ENCODE measurements around the gene PRELP. TPM values are rescaled to one million over a fixed set of nuclear protein-coding genes. Genes with fewer than 3 reads are reported as not detected.

PRELP gene
- total RNA-seq, 4 donors from 2014 or later = 15.4 to 35.2 (median 23.3) TPM

DNA sequence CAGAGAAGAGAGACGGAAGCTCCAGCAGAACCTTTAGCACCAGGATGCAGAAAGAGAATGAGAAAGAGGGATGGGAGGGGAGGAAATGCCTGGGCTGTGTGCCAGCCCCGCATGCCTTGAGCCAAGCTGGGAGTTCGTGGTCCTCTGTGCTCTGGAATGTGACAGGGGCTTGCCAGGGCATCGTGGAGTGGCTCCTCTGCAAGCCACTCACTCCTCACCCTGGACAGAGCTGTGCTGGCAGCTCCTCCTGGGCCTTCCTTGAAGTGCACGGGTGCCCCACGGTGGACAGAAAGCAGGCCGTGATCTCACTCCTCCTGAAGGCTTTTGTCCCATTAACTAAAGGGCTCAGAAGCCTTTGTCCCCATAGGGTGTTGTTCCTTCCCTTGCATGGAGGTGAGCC is 34.8 kb upstream of the PRELP start:
- Histone ChIP-seq H3K4me1 (peaks cover 17 to 29% (median 19%) of the 10 kb centered on the region in 4 donors), H3K4me3 (no peak overlapping the region), H3K27me3 (no peaks in the 10 kb centered on the region), H3K36me3 (no peaks in the 10 kb centered on the region), H3K27ac (peak overlapping the region; percentile 24 to 47 (median 26)), H3K9me3 (peaks cover 4 to 5% of the 10 kb centered on the region in 2 donors)
- TF ChIP-seq, protein P1, sequence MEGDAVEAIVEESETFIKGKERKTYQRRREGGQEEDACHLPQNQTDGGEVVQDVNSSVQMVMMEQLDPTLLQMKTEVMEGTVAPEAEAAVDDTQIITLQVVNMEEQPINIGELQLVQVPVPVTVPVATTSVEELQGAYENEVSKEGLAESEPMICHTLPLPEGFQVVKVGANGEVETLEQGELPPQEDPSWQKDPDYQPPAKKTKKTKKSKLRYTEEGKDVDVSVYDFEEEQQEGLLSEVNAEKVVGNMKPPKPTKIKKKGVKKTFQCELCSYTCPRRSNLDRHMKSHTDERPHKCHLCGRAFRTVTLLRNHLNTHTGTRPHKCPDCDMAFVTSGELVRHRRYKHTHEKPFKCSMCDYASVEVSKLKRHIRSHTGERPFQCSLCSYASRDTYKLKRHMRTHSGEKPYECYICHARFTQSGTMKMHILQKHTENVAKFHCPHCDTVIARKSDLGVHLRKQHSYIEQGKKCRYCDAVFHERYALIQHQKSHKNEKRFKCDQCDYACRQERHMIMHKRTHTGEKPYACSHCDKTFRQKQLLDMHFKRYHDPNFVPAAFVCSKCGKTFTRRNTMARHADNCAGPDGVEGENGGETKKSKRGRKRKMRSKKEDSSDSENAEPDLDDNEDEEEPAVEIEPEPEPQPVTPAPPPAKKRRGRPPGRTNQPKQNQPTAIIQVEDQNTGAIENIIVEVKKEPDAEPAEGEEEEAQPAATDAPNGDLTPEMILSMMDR (IDR thresholded peaks at IDR 0.05) = peak; percentile 61 to 78 (median 71)
- no peak for TF ChIP-seq POLR2A (IDR thresholded peaks at IDR 0.05)
- TF ChIP-seq POLR2AphosphoS5 (IDR thresholded peaks at IDR 0.05) = peak in 1 of 3 donors; percentile 24
- TF ChIP-seq EP300 (IDR thresholded peaks at IDR 0.05; ENCODE audit: low read depth) = no peak
- in situ Hi-C loops (cut with MboI; ENCODE audit: low pct_ligation_motif_present in 1 of 4, low pct_unique_long_range_greater_than_20kb in 1 of 4, low sequenced_read_pairs in 3 of 4) = loop anchor here in 3 of 4 donors (5.0 to 25.0 kb wide), 4 partner anchors 96 to 178 kb away; no protein-coding TSS in a partner anchor
- peak; percentile 83 for DNase-seq
- intact Hi-C loops (cut with DNase I; ENCODE audit: low total_unique reads) = loop anchor here (2.0 to 5.0 kb wide), 2 partner anchors 47 to 100 kb away; no protein-coding TSS in a partner anchor
- 18% methylated on average over 7 of the region's 7 CpGs; no CpG with 5 or more reads in 1 of the 2 donors for WGBS, 2 donors (ENCODE audit: low coverage in 1 of 2)

DNA sequence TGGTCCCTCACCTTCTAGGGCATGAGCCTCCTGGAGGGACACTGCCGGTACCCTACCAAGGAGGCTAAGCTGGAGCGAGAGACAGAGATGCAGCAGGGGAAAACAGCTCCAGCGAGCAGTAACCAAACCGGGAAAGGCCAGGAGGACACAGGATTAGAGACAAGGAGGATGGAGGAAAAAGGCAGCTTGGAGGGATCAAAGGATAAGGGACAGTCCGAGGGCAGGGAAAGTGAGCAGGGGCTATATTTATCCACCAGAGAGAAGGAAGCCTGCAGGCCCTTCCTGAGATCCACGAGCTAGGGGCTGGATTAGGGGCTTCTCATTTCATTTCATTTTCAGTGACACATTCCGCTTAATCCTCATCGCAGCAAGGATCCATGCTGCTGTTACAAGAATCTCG is 33.8 kb upstream of the PRELP start:
- Histone ChIP-seq H3K9me3 (peaks cover 4 to 5% of the 10 kb centered on the region in 2 donors), H3K36me3 (no peaks in the 10 kb centered on the region), H3K27ac (peak overlapping the region; percentile 25 to 47 (median 36)), H3K4me1 (peaks cover 17 to 29% (median 19%) of the 10 kb centered on the region in 4 donors), H3K27me3 (no peaks in the 10 kb centered on the region), H3K4me3 (no peak overlapping the region)
- WGBS, 2 donors (ENCODE audit: low coverage in 1 of 2) = 81 to 87% methylated on average over 5 to 9 of the region's 9 CpGs
- intact Hi-C loops (cut with DNase I; ENCODE audit: low total_unique reads) (loop anchor here (2.0 to 5.0 kb wide), 2 partner anchors 46 to 101 kb away; no protein-coding TSS in a partner anchor), in situ Hi-C loops (cut with MboI; ENCODE audit: low pct_ligation_motif_present in 1 of 4, low pct_unique_long_range_greater_than_20kb in 1 of 4, low sequenced_read_pairs in 3 of 4) (loop anchor here in 3 of 4 donors (5.0 to 25.0 kb wide), 4 partner anchors 97 to 179 kb away; no protein-coding TSS in a partner anchor)
- TF ChIP-seq EP300 (IDR thresholded peaks at IDR 0.05; ENCODE audit: low read depth) (no peak), POLR2AphosphoS5 (IDR thresholded peaks at IDR 0.05) (no peak), POLR2A (IDR thresholded peaks at IDR 0.05) (no peak)
- TF ChIP-seq, protein P1 (IDR thresholded peaks at IDR 0.05) = no peak
- DNase-seq = no peak

DNA sequence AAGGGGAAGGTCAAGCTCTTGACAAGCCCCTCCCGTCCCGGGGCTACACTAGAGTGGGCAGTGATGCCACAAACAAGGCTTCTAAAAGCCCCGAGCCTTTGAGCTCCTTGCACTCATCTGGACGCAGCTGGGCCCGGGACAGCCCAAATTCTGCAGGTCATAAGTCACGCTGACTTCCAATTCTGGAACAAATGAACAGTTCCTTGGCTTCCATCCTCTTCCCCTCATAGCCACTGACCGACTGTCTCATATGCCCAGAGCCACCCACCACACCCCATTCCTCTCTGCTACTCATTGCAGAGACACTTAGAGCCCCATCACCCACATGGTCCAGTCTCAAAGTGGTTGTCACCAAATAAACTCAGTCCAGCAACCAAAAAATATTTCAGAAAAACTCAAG is 32.8 kb upstream of the PRELP start:
- H3K27me3 ChIP-seq = no peaks in the 10 kb centered on the region
- 57 to 72% methylated on average over 4 to 7 of the region's 7 CpGs for WGBS, 2 donors (ENCODE audit: low coverage in 1 of 2)
- DNase-seq = no peak
- no peaks in the 10 kb centered on the region for H3K36me3 ChIP-seq
- H3K9me3 ChIP-seq = peaks cover 4 to 5% of the 10 kb centered on the region in 2 donors
- TF ChIP-seq EP300 (IDR thresholded peaks at IDR 0.05; ENCODE audit: low read depth) (no peak), POLR2A (IDR thresholded peaks at IDR 0.05) (no peak), POLR2AphosphoS5 (IDR thresholded peaks at IDR 0.05) (no peak)
- TF ChIP-seq, protein P1 (IDR thresholded peaks at IDR 0.05) = no peak
- intact Hi-C loops (cut with DNase I; ENCODE audit: low total_unique reads) (loop anchor here (5.0 kb wide), 1 partner anchor 44 kb away; no protein-coding TSS in a partner anchor), in situ Hi-C loops (cut with MboI; ENCODE audit: low pct_ligation_motif_present in 1 of 4, low pct_unique_long_range_greater_than_20kb in 1 of 4, low sequenced_read_pairs in 3 of 4) (loop anchor here in 3 of 4 donors (5.0 to 25.0 kb wide), 4 partner anchors 98 to 181 kb away; no protein-coding TSS in a partner anchor)
- peak overlapping the region; percentile 21 to 47 (median 36) for H3K27ac ChIP-seq
- H3K4me3 ChIP-seq = no peak overlapping the region
- peaks cover 17 to 29% (median 19%) of the 10 kb centered on the region in 4 donors for H3K4me1 ChIP-seq

DNA sequence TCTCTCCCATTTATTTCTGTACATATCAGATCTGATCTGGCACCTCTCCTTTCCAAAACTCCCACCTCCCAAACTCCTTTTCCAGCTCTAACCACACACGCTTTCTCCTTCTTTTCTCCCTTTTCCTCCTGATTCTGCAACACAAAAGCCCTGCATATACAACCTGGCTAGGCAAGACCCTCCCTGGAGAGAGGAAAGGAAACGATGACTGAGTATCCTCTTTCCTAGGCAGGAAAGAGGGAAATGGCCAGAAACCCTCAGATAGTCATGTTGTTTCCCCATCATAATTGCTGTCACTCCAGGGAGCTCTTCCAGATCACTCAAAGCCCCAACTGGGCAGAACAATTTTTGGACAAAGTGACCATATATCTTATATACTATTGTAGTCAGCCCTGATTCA is 32.3 kb upstream of the PRELP start:
- Histone ChIP-seq H3K27me3 (no peaks in the 10 kb centered on the region), H3K27ac (peak overlapping the region; percentile 1 to 47 (median 36)), H3K4me3 (no peak overlapping the region), H3K4me1 (peaks cover 17 to 33% (median 19%) of the 10 kb centered on the region in 4 donors), H3K9me3 (peaks cover 4 to 5% of the 10 kb centered on the region in 2 donors), H3K36me3 (no peaks in the 10 kb centered on the region)
- in situ Hi-C loops (cut with MboI; ENCODE audit: low pct_ligation_motif_present in 1 of 4, low pct_unique_long_range_greater_than_20kb in 1 of 4, low sequenced_read_pairs in 3 of 4) = loop anchor here in 3 of 4 donors (5.0 to 25.0 kb wide), 4 partner anchors 98 to 181 kb away; no protein-coding TSS in a partner anchor
- DNase-seq = no peak
- TF ChIP-seq POLR2A (IDR thresholded peaks at IDR 0.05) (no peak), POLR2AphosphoS5 (IDR thresholded peaks at IDR 0.05) (no peak), EP300 (IDR thresholded peaks at IDR 0.05; ENCODE audit: low read depth) (no peak)
- TF ChIP-seq, protein P1 (IDR thresholded peaks at IDR 0.05) = no peak
- WGBS, 2 donors (ENCODE audit: low coverage in 1 of 2) = 93 to 100% methylated on average over 2 of the region's 2 CpGs
- intact Hi-C loops (cut with DNase I; ENCODE audit: low total_unique reads) = loop anchor here (5.0 kb wide), 1 partner anchor 44 kb away; no protein-coding TSS in a partner anchor

Data from transverse colon (tissue), 4 donors.